Activated CD4-positive, alpha-beta memory T cell treated with anti-CD3 and anti-CD28 coated beads, Interleukin-2, amount 10 ng/mL, durations not matched to agents 7 days and 5 days (primary cell): ENCODE data around the gene EXO1. TPM values are rescaled to one million over a fixed set of nuclear protein-coding genes. Genes with fewer than 3 reads are reported as not detected.

Source experiments
- CTCF ChIA-PET: fragments of 350-600 bp; sonication (Branson Sonifier 250); formaldehyde crosslinking; loops from one replicate; lab custom pipeline; 2021; ENCODE audit warnings: antibody characterized with exemption, inconsistent platforms; lab: Charles Lee
- POLR2A ChIA-PET: fragments of 350-600 bp; sonication (Branson Sonifier 250); formaldehyde crosslinking; loops from one replicate; lab custom pipeline; 2021; ENCODE audit warnings: antibody characterized with exemption; lab: Charles Lee
- DNase-seq: peaks from one replicate; pipeline ENCODE4 v3.0.0-alpha.2; 2020
- H3K27ac Mint-ChIP-seq: one replicate; pipeline ENCODE4 v1.8.0; 2021; ENCODE audit warnings: mild to moderate bottlenecking, mixed read lengths
- H3K27me3 Mint-ChIP-seq: one replicate; pipeline ENCODE4 v1.8.0; 2021; ENCODE audit warnings: mixed read lengths
- H3K36me3 Mint-ChIP-seq: one replicate; pipeline ENCODE4 v1.8.0; 2021; ENCODE audit warnings: low read depth, mixed read lengths
- H3K4me1 Mint-ChIP-seq: one replicate; pipeline ENCODE4 v1.8.0; 2021; ENCODE audit warnings: mixed read lengths
- H3K4me3 Mint-ChIP-seq: one replicate; pipeline ENCODE4 v1.8.0; 2021; ENCODE audit warnings: mild to moderate bottlenecking, mixed read lengths
- H3K9me3 Mint-ChIP-seq: one replicate; pipeline ENCODE4 v1.8.0; 2021; ENCODE audit warnings: mixed read lengths
- total RNA-seq, 2 experiments: library from RNA; stranded (reverse); gene quantifications; one replicate each; pipeline ENCODE4 v1.2.3, GENCODE V29; 2021

The EXO1 gene
- total RNA-seq, 2 experiments from 2014 or later, result 30.1 to 31.9 TPM

DNA sequence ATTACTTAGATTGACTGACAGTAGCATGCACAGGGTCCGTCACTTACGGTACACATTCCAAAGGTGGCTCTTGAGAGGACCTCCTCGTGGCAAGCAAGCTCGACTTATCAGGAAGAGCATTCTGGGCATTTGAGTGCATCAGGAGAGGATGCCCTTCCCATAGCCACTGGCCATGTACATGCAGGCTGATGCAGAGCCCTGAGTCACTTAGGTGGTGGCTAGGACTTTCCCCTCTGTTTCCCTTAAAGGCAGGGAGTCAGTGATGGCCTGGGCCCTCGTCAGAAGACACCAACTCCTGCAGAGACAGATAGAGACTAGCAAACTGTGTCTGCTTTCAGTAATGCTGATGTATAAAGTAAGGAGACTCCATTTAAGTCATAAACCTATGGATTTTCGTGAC lies 12.9 kb downstream of the EXO1 start:
- Mint-ChIP-seq H3K27me3 (no peaks in the 10 kb centered on the region), H3K36me3 (peaks cover 69% of the 10 kb centered on the region), H3K9me3 (no peaks in the 10 kb centered on the region), H3K4me1 (peaks cover 2% of the 10 kb centered on the region), H3K27ac (no peak overlapping the region), H3K4me3 (no peak overlapping the region)
- ChIA-PET POLR2A (interaction anchor here (0.9 kb wide), 1 partner anchor 9 kb away, joined by 3 read pairs; no protein-coding TSS in a partner anchor), CTCF (no interaction called here)
- DNase-seq, result no peak

DNA sequence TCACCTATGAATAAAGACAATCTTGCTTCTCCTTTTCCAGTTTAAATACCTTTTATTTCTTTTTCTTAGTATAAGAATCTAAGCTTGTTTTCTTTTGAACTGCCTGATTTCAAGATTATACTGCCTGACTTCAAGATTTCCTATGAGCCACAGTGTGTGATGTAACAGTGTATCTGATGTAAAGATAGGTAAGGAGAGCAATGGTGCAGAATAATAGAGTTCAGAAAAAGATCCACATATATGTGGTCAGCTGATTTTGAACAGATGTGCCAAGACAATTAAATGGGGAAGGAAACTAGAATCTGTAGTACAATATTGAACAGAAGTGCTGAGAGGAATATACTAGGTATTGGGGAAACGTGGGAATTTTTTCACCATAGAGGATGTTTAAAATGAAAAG lies 21.0 kb downstream of the EXO1 start:
- ChIA-PET CTCF (no interaction called here), POLR2A (interaction anchor here (1.1 kb wide), 1 partner anchor 14 kb away, joined by 3 read pairs; no protein-coding TSS in a partner anchor)
- Mint-ChIP-seq H3K27ac (no peak overlapping the region), H3K4me1 (no peaks in the 10 kb centered on the region), H3K27me3 (no peaks in the 10 kb centered on the region), H3K4me3 (no peak overlapping the region), H3K36me3 (peaks cover 51% of the 10 kb centered on the region), H3K9me3 (no peaks in the 10 kb centered on the region)
- DNase-seq, result no peak

DNA sequence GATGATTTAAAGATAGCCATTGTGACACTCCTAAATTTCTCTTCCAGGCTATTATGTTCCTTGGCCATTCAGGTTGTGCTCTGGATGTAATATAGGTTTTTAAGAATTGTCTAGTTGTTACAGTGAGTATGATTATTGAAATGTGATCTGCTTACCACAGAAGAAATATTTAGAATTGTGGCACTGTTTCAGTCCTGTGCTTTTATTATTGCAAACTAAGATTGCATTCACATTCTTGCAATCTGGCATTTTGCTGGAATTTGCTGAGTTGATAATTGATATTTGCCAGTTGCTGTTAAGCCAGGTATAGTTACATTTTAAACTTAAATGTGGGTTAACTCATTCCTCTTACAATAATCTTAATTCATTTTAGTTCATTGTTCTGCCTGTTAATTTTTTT lies 22.3 kb downstream of the EXO1 start:
- Mint-ChIP-seq H3K4me1 (no peaks in the 10 kb centered on the region), H3K9me3 (no peaks in the 10 kb centered on the region), H3K27me3 (no peaks in the 10 kb centered on the region), H3K36me3 (peaks cover 48% of the 10 kb centered on the region), H3K4me3 (no peak overlapping the region), H3K27ac (no peak overlapping the region)
- ChIA-PET CTCF (no interaction called here), POLR2A (no interaction called here)
- no peak for DNase-seq

DNA sequence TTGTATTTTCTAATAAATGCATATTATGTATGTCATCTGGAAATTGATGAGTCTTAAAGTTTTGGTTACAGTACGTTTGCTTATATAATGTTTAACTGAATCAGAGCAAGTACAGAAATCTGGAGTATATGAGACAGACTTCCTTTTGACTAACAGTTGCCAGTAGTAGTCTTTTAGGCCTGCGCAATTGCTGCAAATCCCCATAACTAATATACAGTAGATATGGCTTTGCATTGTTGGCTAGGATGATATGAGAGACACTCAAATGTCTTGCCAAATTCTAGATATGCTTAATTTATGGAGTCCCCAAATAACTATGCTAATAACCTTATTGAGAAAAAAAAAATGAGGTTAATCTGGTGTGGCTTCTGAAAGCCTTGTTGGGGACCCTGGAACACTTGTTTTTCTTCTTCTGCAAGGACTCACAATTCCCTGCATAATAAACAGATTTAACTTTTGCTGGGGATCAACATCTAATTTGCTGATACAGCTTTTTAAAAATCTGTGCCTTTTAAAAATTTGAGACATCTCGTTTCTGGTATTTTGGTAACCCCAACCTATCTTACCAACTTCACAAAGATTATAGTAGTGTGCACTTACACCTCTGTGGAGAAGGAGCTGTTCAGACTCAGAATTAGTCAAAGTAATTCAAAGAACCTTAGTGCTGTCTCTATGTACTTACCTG lies 22.9 kb downstream of the EXO1 start:
- Mint-ChIP-seq H3K27ac (no peak overlapping the region), H3K36me3 (peaks cover 42% of the 10 kb centered on the region), H3K9me3 (no peaks in the 10 kb centered on the region), H3K4me1 (no peaks in the 10 kb centered on the region), H3K27me3 (no peaks in the 10 kb centered on the region), H3K4me3 (no peak overlapping the region)
- CTCF ChIA-PET, result interaction anchor here (0.9 kb wide), 1 partner anchor 260 kb away, joined by 6 read pairs; no protein-coding TSS in a partner anchor
- DNase-seq, result no peak
- POLR2A ChIA-PET, result no interaction called here

DNA sequence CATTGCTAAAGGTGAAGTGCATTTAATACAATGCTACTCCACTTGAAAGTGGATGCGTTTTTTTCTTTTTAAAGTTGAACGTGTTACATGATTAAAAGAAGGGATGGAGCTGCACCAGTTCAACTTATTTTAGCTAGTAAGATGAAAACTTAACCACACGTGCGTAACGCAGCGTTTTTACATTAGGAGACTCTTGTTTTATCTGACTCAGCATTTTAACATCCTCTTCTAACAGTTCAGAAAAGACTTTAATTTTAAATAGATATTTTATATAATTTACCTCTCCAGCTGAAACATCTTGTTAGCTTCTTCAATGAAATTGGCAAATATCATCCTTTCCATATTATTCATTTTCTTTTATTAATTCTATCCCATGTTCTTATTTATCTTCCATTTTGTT lies 33.4 kb downstream of the EXO1 start:
- no peak overlapping the region for H3K4me3 Mint-ChIP-seq
- no peak for DNase-seq
- no peaks in the 10 kb centered on the region for H3K4me1 Mint-ChIP-seq
- H3K9me3 Mint-ChIP-seq, result no peaks in the 10 kb centered on the region
- no peaks in the 10 kb centered on the region for H3K27me3 Mint-ChIP-seq
- CTCF ChIA-PET, result interaction anchor here (1.0 kb wide), 1 partner anchor 116 kb away, joined by 3 read pairs; no protein-coding TSS in a partner anchor
- peaks cover 44% of the 10 kb centered on the region for H3K36me3 Mint-ChIP-seq
- no peak overlapping the region for H3K27ac Mint-ChIP-seq
- POLR2A ChIA-PET, result no interaction called here

GRCh38 chr1:241883159-241883558 lies 35.2 kb downstream of the EXO1 start:
- Mint-ChIP-seq H3K27me3 (no peaks in the 10 kb centered on the region), H3K4me1 (peaks cover 4% of the 10 kb centered on the region), H3K9me3 (no peaks in the 10 kb centered on the region), H3K27ac (no peak overlapping the region), H3K36me3 (peaks cover 47% of the 10 kb centered on the region), H3K4me3 (no peak overlapping the region)
- no peak for DNase-seq
- ChIA-PET POLR2A (no interaction called here), CTCF (no interaction called here)

DNA sequence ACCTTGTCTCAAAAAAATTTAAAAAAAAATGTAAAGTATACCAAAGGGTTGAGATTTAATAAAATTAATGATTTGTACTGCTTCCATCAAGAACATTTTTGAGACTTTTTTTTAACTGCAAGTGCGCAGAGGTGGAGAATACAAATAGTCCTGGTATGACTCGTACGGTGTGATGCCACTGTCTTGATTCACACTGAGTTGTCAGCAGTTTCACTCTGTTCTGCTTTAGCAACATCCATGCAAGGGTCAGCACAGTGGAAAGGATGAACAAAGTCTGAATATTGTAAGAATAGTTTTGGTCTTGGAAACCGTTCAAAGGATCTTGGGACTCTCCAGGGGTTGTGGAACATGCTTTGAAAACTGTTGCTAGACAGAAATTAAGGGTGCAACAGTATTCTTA lies 40.2 kb downstream of the EXO1 start:
- DNase-seq, result no peak
- Mint-ChIP-seq H3K4me1 (peaks cover 8% of the 10 kb centered on the region), H3K9me3 (no peaks in the 10 kb centered on the region), H3K4me3 (no peak overlapping the region), H3K27me3 (no peaks in the 10 kb centered on the region), H3K27ac (no peak overlapping the region), H3K36me3 (peaks cover 41% of the 10 kb centered on the region)
- ChIA-PET CTCF (no interaction called here), POLR2A (no interaction called here)

DNA sequence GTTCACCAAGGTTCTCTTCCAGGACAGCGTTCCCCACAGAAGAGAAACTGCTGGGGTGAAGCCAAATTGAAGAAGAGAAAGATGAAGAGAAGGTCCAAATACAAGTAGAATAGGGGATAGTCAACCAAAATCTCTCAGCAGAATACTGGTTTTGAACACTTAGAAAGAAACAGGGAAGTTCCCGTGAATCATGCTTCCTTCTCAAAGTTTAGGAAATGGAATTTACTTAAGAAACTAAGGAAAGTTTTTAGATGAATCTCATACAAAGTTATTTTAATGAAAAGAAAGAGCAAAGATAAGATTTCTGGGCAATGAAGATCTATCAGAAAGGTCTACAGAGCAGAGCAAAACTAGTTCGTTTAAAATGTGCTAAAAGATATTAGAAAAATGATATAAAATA lies 43.3 kb downstream of the EXO1 start:
- no peak for DNase-seq
- Mint-ChIP-seq H3K9me3 (no peaks in the 10 kb centered on the region), H3K4me3 (no peak overlapping the region), H3K27ac (no peak overlapping the region), H3K36me3 (peaks cover 32% of the 10 kb centered on the region), H3K27me3 (no peaks in the 10 kb centered on the region), H3K4me1 (peaks cover 8% of the 10 kb centered on the region)
- ChIA-PET CTCF (no interaction called here), POLR2A (no interaction called here)

- Mint-ChIP-seq H3K4me3 (no peak overlapping the region), H3K36me3 (peaks cover 18% of the 10 kb centered on the region), H3K27me3 (no peaks in the 10 kb centered on the region), H3K4me1 (no peaks in the 10 kb centered on the region), H3K27ac (no peak overlapping the region), H3K9me3 (no peaks in the 10 kb centered on the region)
- CTCF ChIA-PET, result interaction anchor here (1.8 kb wide), 1 partner anchor 283 kb away, joined by 4 read pairs; no protein-coding TSS in a partner anchor
- POLR2A ChIA-PET, result interaction anchor here (0.6 kb wide), 1 partner anchor 44 kb away, joined by 4 read pairs; no protein-coding TSS in a partner anchor
- no peak for DNase-seq
These were observed 46.0 kb downstream of the EXO1 start for GRCh38 chr1:241894016-241894415.

DNA sequence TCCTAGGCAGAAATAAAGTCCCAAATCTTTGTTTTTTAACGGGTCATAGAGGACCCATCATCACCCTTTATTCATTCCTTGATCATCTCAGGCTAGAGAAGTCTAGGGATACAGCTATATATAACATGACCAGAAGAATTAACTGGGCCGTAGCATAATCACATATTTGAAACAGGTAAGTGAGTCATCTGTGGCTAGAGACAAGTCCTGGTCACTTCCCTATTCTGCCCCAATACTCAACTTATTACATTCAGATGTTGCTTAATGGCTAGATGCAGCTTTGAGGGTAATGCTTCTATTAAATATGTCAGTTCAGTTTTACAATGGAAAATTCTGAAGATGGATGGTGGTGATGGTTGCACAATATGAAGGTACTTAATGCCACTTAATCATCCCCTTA lies 47.0 kb downstream of the EXO1 start:
- no peak overlapping the region for H3K4me3 Mint-ChIP-seq
- no peak overlapping the region for H3K27ac Mint-ChIP-seq
- POLR2A ChIA-PET, result no interaction called here
- no peaks in the 10 kb centered on the region for H3K27me3 Mint-ChIP-seq
- no peak for DNase-seq
- H3K4me1 Mint-ChIP-seq, result no peaks in the 10 kb centered on the region
- CTCF ChIA-PET, result interaction anchor here (0.8 to 3.3 kb wide), 3 partner anchors 40 to 284 kb away, joined by 3 to 16 read pairs (median 4); partner anchors contain the start of gene MAP1LC3C
- H3K9me3 Mint-ChIP-seq, result no peaks in the 10 kb centered on the region
- peaks cover 14% of the 10 kb centered on the region for H3K36me3 Mint-ChIP-seq

- Mint-ChIP-seq H3K36me3 (no peaks in the 10 kb centered on the region), H3K27ac (no peak overlapping the region), H3K4me1 (no peaks in the 10 kb centered on the region), H3K4me3 (no peak overlapping the region), H3K9me3 (no peaks in the 10 kb centered on the region), H3K27me3 (no peaks in the 10 kb centered on the region)
- DNase-seq, result no peak
- ChIA-PET CTCF (interaction anchor here (0.7 to 3.3 kb wide), 7 partner anchors 10 to 286 kb away, joined by 3 to 16 read pairs (median 3); partner anchors contain the start of gene MAP1LC3C), POLR2A (no interaction called here)
These were observed 48.6 kb downstream of the EXO1 start for GRCh38 chr1:241896670-241896962.

DNA sequence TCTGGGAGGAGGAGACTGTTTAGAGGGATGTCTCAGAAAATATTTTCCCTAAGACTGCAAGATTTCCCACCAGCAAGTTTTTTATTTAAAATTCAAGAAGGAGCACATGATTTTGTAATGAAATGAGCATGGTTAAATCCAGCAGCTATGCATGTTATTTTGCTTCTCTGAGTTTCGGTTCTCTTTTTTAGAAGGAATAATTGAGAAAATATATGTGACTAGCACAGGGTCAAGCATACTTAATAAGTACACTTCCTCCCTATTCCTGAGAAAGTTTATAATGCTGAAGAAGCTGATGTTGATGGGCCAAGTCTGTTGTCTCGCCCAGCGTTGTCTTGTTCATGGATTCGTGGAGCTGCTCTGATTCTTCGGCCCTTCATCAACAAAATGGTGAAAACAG lies 51.2 kb downstream of the EXO1 start:
- H3K36me3 Mint-ChIP-seq, result no peaks in the 10 kb centered on the region
- H3K9me3 Mint-ChIP-seq, result no peaks in the 10 kb centered on the region
- CTCF ChIA-PET, result no interaction called here

DNA sequence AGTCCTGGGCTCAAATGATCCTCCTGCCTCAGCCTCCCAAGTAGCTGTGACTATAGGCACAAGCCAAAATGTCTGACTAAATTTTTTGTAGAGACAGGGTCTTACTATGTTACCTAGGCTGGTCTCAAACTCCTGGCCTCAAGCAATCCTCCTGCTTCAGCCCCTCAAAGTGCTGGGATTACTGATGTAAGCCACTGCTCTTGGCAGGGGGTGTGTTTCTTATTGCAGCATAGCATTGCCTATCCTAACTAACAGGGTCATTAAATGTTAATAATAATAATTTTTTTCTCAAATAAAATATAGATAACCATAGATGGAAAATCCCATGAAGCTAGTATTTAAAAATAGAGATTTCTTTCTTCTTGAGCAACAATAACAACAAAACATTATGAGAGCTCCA lies 52.4 kb downstream of the EXO1 start:
- Mint-ChIP-seq H3K4me3 (no peak overlapping the region), H3K27me3 (no peaks in the 10 kb centered on the region)
- CTCF ChIA-PET, result interaction anchor here (0.6 to 1.0 kb wide), 3 partner anchors 41 to 372 kb away, joined by 3 to 5 read pairs (median 4); partner anchors contain the start of gene MAP1LC3C

More for the DNA sequence above, 51.2 kb downstream of the EXO1 start:
- no peak for DNase-seq
- H3K4me1 Mint-ChIP-seq, result no peaks in the 10 kb centered on the region
- H3K4me3 Mint-ChIP-seq, result no peak overlapping the region
- no peak overlapping the region for H3K27ac Mint-ChIP-seq
- no peaks in the 10 kb centered on the region for H3K27me3 Mint-ChIP-seq
- POLR2A ChIA-PET, result interaction anchor here (0.6 kb wide), 1 partner anchor 10 kb away, joined by 3 read pairs; no protein-coding TSS in a partner anchor

More for the DNA sequence above, 52.4 kb downstream of the EXO1 start:
- no peaks in the 10 kb centered on the region for H3K9me3 Mint-ChIP-seq
- H3K4me1 Mint-ChIP-seq, result no peaks in the 10 kb centered on the region
- no peak overlapping the region for H3K27ac Mint-ChIP-seq
- POLR2A ChIA-PET, result no interaction called here
- DNase-seq, result no peak
- H3K36me3 Mint-ChIP-seq, result no peaks in the 10 kb centered on the region
